ENCODE results near the gene F11R.

GRCh38 chr1:160951443-160952128, 69.4 kb downstream of the F11R start:
- TF ChIP-seq, protein P1, sequence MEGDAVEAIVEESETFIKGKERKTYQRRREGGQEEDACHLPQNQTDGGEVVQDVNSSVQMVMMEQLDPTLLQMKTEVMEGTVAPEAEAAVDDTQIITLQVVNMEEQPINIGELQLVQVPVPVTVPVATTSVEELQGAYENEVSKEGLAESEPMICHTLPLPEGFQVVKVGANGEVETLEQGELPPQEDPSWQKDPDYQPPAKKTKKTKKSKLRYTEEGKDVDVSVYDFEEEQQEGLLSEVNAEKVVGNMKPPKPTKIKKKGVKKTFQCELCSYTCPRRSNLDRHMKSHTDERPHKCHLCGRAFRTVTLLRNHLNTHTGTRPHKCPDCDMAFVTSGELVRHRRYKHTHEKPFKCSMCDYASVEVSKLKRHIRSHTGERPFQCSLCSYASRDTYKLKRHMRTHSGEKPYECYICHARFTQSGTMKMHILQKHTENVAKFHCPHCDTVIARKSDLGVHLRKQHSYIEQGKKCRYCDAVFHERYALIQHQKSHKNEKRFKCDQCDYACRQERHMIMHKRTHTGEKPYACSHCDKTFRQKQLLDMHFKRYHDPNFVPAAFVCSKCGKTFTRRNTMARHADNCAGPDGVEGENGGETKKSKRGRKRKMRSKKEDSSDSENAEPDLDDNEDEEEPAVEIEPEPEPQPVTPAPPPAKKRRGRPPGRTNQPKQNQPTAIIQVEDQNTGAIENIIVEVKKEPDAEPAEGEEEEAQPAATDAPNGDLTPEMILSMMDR (conservative IDR thresholded peaks at IDR 0.05 in 1 of 2, IDR thresholded peaks at IDR 0.05 in 1 of 2; ENCODE audit: low read depth in 1 of 2, low read length in 2 of 2), result peak; percentile 51 to 58
- TF ChIP-seq EZH2 (IDR thresholded peaks at IDR 0.05; ENCODE audit: low read length, missing control alignments), result no peak

Data from fibroblast of lung (primary cell).